ENCODE results near the gene TTLL5. TPM values are rescaled to one million over a fixed set of nuclear protein-coding genes. Genes with fewer than 3 reads are reported as not detected.

TTLL5 gene
- total and polyA plus RNA-seq, 2 donors (not counting 1 experiment from before 2014, with no cell fraction given), result 16.1 to 23.8 TPM

GRCh38 chr14:75812622-75813021, 151.6 kb downstream of the TTLL5 start:
- Histone ChIP-seq H3K27me3 (ENCODE audit: control insufficient read depth, insufficient read depth, low read length) (no peaks in the 10 kb centered on the region), H3K9me3 (ENCODE audit: control insufficient read depth, insufficient read depth, low read depth, low read length) (no peaks in the 10 kb centered on the region), H3K36me3 (ENCODE audit: control insufficient read depth, insufficient read depth, low read length) (no peaks in the 10 kb centered on the region), H3K4me1 (ENCODE audit: control insufficient read depth, extremely low read depth, insufficient read depth, low read length) (no peaks in the 10 kb centered on the region), H4K20me1 (ENCODE audit: control insufficient read depth, extremely low read depth, insufficient read depth, low read length) (no peaks in the 10 kb centered on the region), H3K4me2 (ENCODE audit: extremely low read depth, insufficient read depth, low read length) (no peak overlapping the region), H2AFZ (ENCODE audit: low read length) (no peak overlapping the region), H3K4me3 (replicated peaks in 1 of 4; ENCODE audit: control extremely low read depth in 1 of 4, insufficient read depth in 1 of 4, low read depth in 3 of 4, low read length in 4 of 4) (no peak overlapping the region), H3K27ac (ENCODE audit: insufficient read depth, low read length) (no peak overlapping the region), H3K79me2 (ENCODE audit: control insufficient read depth, insufficient read depth, low read length) (no peaks in the 10 kb centered on the region), H3K9ac (ENCODE audit: insufficient read depth, low read length) (no peak overlapping the region)
- no peak for TF ChIP-seq EZH2 (IDR thresholded peaks at IDR 0.05; ENCODE audit: low read length, missing control alignments)
- TF ChIP-seq, protein P1, sequence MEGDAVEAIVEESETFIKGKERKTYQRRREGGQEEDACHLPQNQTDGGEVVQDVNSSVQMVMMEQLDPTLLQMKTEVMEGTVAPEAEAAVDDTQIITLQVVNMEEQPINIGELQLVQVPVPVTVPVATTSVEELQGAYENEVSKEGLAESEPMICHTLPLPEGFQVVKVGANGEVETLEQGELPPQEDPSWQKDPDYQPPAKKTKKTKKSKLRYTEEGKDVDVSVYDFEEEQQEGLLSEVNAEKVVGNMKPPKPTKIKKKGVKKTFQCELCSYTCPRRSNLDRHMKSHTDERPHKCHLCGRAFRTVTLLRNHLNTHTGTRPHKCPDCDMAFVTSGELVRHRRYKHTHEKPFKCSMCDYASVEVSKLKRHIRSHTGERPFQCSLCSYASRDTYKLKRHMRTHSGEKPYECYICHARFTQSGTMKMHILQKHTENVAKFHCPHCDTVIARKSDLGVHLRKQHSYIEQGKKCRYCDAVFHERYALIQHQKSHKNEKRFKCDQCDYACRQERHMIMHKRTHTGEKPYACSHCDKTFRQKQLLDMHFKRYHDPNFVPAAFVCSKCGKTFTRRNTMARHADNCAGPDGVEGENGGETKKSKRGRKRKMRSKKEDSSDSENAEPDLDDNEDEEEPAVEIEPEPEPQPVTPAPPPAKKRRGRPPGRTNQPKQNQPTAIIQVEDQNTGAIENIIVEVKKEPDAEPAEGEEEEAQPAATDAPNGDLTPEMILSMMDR (conservative IDR thresholded peaks at IDR 0.05 in 1 of 2, IDR thresholded peaks at IDR 0.05 in 1 of 2; ENCODE audit: low read depth in 1 of 2, low read length in 2 of 2), result no peak
- no peak for DNase-seq (ENCODE audit: low read depth in 2 of 2)

GRCh38 chr14:75820761-75821160, 159.7 kb downstream of the TTLL5 start:
- no peak overlapping the region for H3K4me3 ChIP-seq (replicated peaks in 1 of 4; ENCODE audit: control extremely low read depth in 1 of 4, insufficient read depth in 1 of 4, low read depth in 3 of 4, low read length in 4 of 4)
- no peaks in the 10 kb centered on the region for H3K27me3 ChIP-seq (ENCODE audit: control insufficient read depth, insufficient read depth, low read length)
- no peak overlapping the region for H3K4me2 ChIP-seq (ENCODE audit: extremely low read depth, insufficient read depth, low read length)
- H2AFZ ChIP-seq (ENCODE audit: low read length), result no peak overlapping the region
- DNase-seq (ENCODE audit: low read depth in 2 of 2), result no peak
- H3K27ac ChIP-seq (ENCODE audit: insufficient read depth, low read length), result no peak overlapping the region
- peaks cover 3% of the 10 kb centered on the region for H3K36me3 ChIP-seq (ENCODE audit: control insufficient read depth, insufficient read depth, low read length)
- no peak for TF ChIP-seq EZH2 (IDR thresholded peaks at IDR 0.05; ENCODE audit: low read length, missing control alignments)
- TF ChIP-seq, protein P1 (conservative IDR thresholded peaks at IDR 0.05 in 1 of 2, IDR thresholded peaks at IDR 0.05 in 1 of 2; ENCODE audit: low read depth in 1 of 2, low read length in 2 of 2), result no peak
- H3K9ac ChIP-seq (ENCODE audit: insufficient read depth, low read length), result no peak overlapping the region
- no peaks in the 10 kb centered on the region for H4K20me1 ChIP-seq (ENCODE audit: control insufficient read depth, extremely low read depth, insufficient read depth, low read length)
- H3K79me2 ChIP-seq (ENCODE audit: control insufficient read depth, insufficient read depth, low read length), result no peaks in the 10 kb centered on the region
- peaks cover 9% of the 10 kb centered on the region for H3K4me1 ChIP-seq (ENCODE audit: control insufficient read depth, extremely low read depth, insufficient read depth, low read length)
- no peaks in the 10 kb centered on the region for H3K9me3 ChIP-seq (ENCODE audit: control insufficient read depth, insufficient read depth, low read depth, low read length)

DNA sequence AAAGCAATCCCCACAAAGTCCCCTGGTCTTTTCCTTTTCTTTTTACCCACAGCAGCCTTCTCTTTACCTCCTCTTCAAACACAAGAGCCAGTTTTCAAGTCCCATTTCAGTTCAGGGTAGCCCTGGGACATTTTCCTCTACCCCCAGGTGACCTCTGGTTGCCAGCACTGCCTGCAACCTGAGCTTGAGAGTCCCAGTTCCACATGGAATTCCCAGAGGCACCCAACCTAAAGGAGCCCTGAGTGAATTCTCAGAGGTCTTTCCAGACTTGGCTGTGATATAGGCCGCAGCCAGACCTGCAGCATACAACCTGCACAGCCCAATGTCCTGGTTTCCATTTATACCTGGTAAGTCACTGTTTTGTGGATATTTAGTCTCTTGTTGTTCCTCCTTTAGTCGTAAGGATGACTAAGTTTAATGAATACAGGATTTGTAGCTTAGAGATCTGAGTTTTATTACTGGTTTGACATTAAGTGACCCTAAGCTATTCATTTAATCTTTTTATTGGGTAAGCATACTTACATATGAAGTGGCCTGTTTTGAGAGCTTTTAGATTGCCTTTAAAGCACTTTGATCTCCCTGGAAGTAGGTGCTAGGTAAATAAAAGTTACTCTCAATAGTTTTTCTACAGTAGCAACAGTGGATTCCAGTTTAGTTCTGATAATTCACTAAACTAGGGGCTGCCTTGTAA, 160.9 kb downstream of the TTLL5 start:
- H4K20me1 ChIP-seq (ENCODE audit: control insufficient read depth, extremely low read depth, insufficient read depth, low read length), result no peaks in the 10 kb centered on the region
- peak overlapping the region; percentile 3 for H3K27ac ChIP-seq (ENCODE audit: insufficient read depth, low read length)
- no peaks in the 10 kb centered on the region for H3K27me3 ChIP-seq (ENCODE audit: control insufficient read depth, insufficient read depth, low read length)
- TF ChIP-seq, protein P1 (conservative IDR thresholded peaks at IDR 0.05 in 1 of 2, IDR thresholded peaks at IDR 0.05 in 1 of 2; ENCODE audit: low read depth in 1 of 2, low read length in 2 of 2), result no peak
- no peak for TF ChIP-seq EZH2 (IDR thresholded peaks at IDR 0.05; ENCODE audit: low read length, missing control alignments)
- no peaks in the 10 kb centered on the region for H3K9me3 ChIP-seq (ENCODE audit: control insufficient read depth, insufficient read depth, low read depth, low read length)
- peak; percentile 61 to 63 for DNase-seq (ENCODE audit: low read depth in 2 of 2)
- no peak overlapping the region for H2AFZ ChIP-seq (ENCODE audit: low read length)
- H3K4me3 ChIP-seq (replicated peaks in 1 of 4; ENCODE audit: control extremely low read depth in 1 of 4, insufficient read depth in 1 of 4, low read depth in 3 of 4, low read length in 4 of 4), result no peak overlapping the region
- H3K4me2 ChIP-seq (ENCODE audit: extremely low read depth, insufficient read depth, low read length), result peak overlapping the region; percentile 51
- H3K36me3 ChIP-seq (ENCODE audit: control insufficient read depth, insufficient read depth, low read length), result peaks cover 3% of the 10 kb centered on the region
- no peak overlapping the region for H3K9ac ChIP-seq (ENCODE audit: insufficient read depth, low read length)
- peaks cover 11% of the 10 kb centered on the region for H3K4me1 ChIP-seq (ENCODE audit: control insufficient read depth, extremely low read depth, insufficient read depth, low read length)
- H3K79me2 ChIP-seq (ENCODE audit: control insufficient read depth, insufficient read depth, low read length), result no peaks in the 10 kb centered on the region
